Fibroblast of skin of left quadriceps (primary cell): ENCODE data around the gene RRP1B.

Experiments used
- DNase-seq, 2 experiments: peaks; one replicate each; pipeline ENCODE4 v3.0.0-alpha.2; 2013; ENCODE audit warnings: low read depth in 2 of 2

RRP1B gene

GRCh38 chr21:43743947-43744346 is 84.6 kb downstream of the RRP1B start:
- no peak for DNase-seq

- DNase-seq = no peak
These were observed 85.4 kb downstream of the RRP1B start for GRCh38 chr21:43744725-43745124.
